Stimulated activated naive CD4-positive, alpha-beta T cell (primary cell): ENCODE results near the gene CFAP161.

ENCODE experiments used
- DNase-seq, 6 experiments: peaks; one replicate each; lab custom pipeline; 2025; lab: John Stamatoyannopoulos, UW

CFAP161 gene, protein sequence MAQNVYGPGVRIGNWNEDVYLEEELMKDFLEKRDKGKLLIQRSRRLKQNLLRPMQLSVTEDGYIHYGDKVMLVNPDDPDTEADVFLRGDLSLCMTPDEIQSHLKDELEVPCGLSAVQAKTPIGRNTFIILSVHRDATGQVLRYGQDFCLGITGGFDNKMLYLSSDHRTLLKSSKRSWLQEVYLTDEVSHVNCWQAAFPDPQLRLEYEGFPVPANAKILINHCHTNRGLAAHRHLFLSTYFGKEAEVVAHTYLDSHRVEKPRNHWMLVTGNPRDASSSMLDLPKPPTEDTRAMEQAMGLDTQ

DNA sequence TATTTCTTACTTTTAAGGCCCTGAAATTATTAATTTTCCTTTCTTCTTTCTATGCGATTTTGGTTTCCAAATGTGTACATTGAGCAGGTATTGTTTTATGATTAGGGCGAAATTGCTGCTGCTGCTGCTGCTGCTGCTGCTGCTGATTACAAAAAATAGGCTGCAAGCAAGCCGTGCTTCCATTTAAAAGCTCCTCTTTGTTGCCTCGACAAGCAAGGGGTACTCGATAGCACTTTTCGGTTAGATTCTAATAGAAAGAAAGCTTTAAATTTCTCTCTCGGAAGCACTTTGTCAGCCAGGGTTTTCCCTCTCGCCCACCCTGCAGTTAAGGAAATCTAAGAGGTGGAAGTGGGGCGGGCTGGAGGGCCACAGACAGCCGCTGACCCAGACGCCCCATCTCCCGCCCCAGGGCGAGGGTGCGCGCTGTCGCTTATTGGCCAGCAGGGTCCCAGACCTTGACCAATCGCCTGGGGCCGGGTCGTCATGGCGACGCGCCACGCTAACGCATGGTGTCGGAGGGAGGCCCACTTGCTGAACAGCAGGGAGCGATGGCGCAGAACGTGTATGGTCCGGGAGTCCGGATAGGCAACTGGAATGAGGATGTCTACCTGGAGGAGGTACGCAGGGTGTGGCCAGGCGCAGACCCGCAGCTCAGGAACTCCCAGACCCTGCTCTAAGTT is at the start of gene CFAP161:
Gene CFAP161 (plus strand): TSS at position 489 of the 680 bp plus-strand sequence. CDS start 60 bp downstream, at position 549.
- DNase-seq: peak in 1 of 6 experiments; percentile 6

DNA sequence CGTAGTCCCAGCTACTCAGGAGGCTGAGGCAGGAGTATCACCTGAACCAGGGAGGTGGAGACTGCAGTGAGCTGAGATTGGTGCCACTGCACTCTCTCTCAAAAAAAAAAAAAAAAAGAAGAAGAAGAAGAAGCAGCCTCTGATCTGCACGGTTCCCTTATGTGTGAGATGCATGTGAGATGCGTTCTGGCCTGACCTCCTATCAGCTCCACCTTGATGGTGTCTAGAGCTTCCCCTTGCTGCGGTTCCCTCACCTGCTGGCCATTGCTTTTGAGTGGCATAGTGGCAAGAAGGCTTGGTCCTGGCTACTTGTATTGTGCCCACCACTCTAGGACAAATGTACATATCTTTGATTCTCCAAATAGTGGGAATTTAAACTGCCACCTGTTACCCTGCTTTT is 49.4 kb upstream of the CFAP161 start:
- DNase-seq: no peak

DNA sequence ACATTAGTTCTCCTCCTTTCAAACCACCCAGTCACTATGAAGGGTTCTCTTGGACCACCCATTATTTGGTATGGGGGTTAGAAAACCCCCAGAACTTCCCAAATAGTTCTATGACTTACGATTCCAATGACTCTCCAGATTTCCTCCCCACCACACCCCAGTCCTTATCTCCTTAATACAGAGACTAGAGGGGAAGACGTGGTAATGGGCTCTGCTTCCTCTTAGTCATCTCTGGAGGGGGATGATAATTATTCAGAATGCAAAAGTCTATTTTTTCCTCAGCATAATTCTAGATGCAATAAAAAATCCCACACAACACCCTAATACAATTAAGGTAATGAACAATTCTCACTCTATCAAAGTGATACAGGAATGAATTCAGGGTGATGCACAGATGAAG is 48.9 kb upstream of the CFAP161 start:
- no peak for DNase-seq

DNA sequence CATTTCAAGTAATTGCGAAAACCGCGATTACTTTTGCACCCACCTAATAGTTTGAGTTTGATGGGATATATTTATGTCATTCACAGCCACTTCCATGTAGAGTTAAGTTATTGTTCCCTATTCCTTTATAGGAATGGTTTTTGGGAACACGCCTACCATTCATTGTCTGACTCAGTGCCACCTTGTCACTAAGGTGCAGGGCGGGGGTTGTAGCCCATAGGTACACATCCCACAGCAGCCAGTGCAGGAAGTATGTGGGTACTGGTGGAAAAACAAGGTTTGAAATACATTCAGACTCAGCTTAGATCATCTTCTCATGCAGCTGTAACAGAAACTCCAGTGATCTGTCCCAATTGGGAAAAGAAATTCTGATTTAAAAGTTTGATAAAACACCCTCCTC is 48.2 kb upstream of the CFAP161 start:
- no peak for DNase-seq

DNA sequence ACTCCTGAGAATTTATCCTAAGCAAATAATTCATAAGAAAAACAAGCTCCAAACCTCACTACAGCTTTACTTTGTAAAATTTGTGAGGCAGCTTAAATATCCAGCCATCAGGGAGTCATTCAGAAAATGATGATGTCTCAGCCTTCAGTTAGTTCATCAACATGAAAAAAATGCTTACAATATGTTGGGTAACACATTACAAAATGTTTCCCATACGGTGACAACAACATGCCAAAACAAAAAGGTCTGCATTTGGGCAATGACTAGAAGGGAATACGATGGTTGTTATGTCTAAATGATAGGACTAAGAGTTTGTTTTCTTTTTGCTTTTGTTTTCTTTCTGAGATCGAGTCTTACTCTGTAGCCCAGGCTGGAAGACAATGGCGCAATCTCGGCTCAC is 47.0 kb upstream of the CFAP161 start:
- DNase-seq: no peak

DNA sequence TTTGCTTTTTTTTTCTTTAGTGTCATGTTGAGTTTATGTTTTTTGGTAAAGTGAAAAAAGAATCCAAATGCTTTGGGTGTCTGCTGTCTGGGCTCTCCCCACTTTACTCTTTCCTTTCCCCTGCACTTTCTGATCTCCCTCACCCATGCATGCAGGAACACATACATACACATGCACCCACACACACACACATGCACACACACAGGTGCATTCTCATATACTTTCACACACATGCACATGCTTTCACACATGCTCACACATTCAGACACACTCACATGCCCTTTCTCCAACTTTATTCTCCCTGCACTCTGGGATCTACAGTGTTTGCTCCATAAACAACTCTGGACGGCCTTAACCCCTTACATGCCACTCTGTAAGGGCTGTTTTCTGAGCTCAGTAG is 46.4 kb upstream of the CFAP161 start:
- DNase-seq: no peak

DNA sequence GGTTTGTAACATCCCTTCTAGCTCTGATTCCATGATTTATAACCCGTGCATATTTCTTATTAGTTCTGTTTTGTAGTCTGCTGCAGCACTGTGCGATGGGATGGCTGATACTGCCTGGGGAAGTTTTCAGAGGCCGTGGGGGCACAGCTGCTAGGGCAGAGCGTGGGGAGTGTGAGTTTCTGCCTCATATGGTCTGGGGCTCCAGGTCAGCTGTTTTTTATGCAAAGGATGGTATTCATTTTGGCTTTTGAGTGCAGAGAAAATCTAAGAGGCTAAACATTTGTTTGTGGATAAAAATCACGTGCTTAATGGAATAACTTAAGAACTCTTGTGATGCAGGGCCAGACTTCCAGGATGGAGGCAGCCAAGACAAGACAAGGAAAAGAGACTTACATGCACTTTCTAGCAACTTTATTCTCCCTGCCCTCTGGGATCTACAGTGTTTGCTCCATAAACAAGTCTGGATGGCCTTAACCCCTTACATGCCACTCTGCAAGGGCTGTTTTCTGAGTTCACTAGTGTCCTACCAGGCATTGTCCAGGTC is 45.5 kb upstream of the CFAP161 start:
- no peak for DNase-seq

DNA sequence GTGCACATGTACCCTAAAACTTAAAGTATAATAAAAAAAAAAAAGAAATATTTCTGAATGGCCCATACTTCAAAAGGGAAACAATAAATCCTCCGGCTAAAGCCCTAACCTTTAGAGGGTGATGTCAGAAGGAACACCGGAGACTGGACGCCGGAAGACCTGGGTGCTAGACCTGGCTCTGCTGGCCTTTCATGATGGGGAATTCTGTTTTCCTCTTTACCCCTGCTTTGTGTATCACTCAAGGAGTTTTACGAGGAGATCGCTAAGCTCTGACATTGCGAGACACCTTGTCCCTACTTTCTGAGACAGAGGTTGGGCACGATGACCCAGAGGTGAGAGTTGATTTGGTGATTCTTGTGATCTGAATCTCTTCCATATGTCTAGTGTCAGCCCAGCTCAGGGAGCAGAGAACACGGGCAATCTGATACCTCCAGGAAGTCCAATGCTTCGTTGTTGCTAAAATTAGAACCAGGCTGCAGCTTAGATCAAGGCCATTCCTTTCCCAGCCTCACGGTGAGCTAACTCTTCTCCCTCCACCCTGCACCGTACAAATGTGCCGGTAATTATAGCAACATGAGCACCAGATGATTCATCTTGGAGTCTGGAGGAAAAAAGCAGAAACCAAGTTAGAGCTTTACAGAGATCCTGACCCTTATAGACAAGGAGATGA is 42.0 kb upstream of the CFAP161 start:
- no peak for DNase-seq

DNA sequence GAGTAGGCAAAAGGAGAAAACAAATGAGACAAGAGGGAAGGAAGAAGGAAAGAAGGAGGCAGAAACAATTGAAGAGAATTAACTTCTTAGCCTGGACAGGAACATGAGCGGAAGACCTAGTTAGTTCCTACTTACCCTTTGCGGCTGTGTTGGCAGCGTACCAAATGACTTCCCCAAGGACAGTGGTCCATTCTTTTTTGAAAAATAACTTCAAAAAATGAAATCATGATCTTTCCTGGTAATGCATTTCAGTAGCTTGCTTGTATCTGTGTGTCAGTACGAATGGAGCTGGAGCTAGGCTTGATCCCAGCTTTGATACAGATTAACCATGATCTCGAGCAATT is 41.5 kb upstream of the CFAP161 start:
- DNase-seq: no peak

DNA sequence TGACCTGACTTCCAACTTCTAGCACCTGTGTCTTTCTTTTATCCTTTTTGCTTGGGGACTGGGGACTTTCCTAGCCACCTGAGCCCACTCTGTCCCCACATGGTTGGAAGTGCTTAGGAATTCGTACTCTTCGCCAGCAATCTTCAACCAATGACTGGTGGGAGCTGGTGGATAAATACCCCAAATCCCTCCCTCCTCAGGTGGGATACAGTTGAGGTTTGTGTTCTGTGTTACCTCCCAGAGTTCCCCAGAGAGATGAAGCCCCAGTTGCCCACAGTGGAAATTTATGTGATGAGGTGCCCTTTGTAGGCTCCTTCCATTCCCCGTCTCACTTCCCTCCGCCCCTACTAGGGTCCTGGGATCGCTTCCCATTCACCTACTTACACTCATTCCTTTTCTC is 40.1 kb upstream of the CFAP161 start:
- no peak for DNase-seq

DNA sequence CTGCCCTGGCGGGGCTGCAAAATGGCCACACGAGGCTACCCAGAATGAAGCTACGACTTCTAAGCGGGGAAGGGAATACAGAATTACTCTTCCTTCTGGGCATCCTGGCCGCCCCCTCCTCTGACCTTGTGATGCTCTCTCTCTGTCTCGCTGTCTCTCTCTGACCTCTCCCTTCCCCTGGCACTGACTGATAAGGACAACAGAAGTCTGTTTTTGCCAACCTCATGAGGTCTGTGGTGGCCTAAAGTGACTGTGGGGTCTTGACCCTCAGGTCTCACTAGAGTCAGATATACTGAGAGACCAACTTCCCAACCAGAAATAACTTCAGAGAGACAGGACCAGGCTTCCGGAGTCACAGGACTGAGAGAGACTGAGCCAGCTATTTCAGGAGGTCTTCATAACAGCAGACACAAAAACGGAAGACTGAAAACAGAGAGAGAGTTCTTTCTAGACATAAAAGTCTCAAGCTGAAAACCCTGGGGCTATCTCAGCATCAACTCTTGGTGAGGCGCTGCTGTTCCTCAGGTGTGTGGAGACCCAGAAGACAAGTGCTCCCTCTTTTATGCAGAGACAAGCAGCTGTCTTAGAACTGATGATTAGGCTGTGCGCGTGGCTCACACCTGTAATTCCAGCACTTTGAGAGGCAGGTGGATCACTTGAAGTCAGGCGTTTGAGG is 38.2 kb upstream of the CFAP161 start:
- no peak for DNase-seq

DNA sequence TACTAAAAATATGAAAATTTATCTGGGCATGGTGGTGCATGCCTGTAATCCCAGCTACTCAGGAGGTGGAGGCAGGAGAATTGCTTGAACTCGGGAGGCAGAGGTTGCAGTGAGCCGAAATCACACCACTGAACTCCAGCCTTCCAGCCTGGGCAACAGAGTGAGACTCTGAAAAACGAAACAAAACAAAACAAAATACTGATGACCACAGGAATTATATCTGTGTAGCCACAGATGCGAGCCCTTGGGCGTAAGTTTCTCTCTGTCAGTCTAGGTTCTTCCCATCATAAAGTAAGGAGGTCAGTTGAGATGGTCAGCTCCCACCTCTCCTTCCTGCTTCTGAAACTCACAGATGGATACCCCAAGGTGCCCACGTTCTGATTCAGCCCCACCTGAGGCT is 37.7 kb upstream of the CFAP161 start:
- no peak for DNase-seq

DNA sequence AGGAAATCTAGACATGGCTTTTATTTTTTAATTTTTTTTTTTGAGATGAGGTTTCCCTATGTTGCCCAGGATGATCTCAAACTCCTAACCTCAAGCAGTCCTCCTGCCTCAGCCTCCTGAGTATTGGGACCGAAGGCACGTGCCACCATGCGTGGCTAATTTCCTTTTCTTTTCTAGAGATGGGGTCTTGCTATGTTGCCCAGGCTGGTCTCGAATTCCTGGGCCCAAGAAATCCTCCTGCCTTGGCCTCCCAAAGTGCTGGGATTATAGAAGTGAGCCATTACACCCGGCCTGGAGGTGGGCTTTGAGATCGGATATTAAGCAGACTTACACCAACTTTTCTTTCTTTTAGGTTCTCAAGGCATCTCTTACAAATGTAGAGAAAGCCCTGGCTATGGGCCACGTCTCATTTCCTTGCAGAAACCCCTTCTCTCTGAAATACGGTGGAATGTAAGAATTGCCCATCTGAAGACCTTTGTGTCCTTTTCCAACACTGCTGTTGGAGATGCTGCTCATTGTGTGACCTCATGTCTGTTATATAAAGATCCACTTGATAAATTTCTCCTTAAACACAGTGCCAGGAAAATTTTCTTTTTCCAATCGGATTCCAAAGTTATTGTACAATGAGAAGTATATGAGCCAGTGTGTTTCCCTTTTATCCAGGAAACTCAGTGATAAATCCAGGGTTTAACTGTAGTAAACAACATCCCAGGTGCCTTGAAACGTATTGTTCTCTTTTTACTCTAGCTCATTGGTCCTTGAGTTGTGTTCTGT is 36.8 kb upstream of the CFAP161 start:
- DNase-seq: no peak

DNA sequence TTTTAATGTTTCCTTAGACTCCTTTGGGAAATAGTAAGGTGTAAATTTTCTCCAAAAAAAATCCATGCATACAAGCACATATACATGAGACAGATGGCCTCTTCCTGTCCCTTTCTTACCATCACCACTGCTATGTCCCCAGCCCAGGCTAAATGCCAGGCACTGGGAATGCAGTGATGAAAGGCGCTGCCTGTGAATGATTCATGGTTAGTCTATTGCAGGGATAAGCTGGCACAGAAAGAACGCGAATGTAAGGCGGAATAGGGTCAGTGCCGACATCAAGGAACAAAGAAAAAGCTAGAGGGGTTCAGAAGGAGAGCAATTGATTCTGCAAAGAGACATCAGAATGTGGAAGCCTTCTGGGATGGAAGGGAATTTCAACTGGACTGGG is 36.2 kb upstream of the CFAP161 start:
- no peak for DNase-seq

DNA sequence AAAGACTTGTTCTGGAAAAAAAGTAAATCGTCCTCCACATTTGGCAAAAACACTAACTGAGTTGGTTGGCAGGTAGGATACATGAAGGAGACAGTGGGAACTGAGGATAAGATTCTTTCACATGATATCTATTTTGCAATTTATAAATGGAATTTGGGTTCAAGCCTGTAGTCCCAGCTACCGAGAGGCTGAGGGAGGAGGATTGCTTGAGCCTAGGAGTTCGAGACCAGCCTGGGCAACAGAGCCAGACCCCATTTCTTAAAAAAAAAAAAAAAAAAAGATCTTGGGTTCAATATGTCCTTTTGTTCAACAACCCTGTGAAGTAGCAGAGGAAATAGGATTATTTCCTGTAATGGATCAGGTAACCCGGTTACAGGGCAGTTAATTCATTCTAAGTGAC is 35.7 kb upstream of the CFAP161 start:
- DNase-seq: no peak

DNA sequence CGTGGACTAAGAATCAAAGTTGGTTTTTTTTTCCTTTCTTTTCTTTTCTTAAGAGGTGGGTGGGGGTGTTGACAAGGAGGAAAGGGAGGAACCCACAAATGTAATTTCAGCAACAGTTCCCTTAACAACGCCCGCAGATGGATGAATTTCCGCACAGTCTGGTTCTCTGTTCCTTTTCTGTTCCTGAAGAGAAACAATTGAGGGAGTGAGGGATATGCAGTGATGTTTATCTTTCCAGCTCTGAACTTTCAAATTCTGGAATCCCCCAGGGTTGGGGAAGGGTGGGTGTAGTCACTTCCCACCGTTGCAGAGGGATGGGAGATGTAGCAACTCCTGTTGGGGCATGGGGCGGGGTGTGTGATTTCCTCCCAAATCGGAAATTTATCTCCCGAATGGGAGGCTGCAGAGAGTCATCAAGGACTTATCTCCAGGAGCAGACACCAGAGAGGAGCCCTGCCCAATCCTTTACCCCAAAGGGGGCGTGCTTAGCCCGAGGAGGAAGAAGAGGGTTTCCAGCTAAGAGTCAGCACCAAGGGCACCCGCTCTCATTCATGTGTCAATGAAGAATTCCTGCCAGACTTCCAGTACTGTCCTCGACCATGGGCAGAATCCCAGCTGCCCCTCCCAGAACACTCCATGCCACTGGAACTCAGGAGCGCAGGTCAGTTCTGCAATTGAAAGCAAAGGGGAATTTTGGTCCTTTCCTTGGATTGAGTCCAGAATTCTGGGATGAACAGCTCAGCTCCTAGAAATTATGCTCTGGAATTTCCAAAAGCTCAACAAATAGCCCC is 35.0 kb upstream of the CFAP161 start:
- no peak for DNase-seq

DNA sequence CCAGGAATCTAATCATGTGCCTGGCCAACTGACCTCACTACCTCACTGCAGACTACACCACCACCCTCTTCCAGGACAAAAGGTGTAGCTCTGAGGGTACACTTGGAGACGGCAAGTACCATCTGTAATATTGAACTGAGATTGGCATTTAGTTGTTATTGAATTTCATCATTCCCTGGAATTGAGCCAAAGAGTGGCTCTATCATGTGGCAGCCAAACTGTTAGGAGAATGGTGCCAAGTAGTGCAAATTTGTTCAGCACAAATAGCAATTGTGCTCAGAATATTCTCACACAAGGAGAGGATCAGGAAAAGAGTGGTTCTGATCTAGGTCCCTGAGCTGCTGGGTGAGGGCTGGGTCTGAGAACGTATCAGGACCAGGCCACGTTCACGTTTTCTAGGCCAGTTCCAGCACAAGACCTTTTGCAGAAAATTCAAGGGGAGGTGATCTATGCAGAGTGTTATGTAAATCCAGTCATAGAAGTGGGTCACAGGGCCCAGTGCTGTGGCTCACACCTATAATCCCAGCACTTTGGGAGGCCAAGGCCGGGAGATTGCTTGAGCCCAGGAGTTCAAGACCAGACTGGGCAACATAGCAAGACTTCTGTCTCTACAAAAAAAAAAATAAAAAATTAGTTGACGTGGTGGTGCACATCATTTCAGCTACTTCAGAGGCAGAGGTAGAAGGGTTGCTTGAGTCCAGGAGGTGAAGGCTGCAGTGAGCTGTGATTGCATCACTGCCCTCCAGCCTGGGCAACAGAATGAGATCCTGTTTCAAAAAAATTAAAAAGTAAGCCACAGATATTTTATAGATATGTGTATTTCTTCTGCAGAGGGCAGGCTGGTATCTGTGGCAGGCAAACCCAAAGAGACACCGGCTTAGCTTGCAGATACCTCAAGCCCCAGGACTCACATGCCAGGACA is 31.9 kb upstream of the CFAP161 start:
- no peak for DNase-seq

DNA sequence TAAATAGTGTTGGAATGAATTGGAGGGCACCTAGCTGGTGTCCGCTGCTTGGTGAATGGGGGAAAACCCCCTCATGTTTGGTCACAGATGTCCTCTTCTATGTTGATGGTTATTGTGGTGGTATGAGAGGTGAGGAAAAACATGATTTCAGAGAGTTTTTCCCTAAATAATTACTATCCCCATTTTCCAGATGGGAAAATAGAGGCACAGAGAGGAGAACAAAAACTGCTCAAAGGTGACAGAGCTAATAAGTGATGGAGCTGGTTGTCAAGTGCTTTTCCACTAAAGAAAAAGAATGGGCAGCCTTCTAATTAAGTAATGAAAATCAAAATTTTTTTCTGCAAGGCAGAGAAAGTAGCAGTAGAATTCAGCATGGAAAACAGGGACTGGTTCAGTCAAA is 30.2 kb upstream of the CFAP161 start:
- no peak for DNase-seq

DNA sequence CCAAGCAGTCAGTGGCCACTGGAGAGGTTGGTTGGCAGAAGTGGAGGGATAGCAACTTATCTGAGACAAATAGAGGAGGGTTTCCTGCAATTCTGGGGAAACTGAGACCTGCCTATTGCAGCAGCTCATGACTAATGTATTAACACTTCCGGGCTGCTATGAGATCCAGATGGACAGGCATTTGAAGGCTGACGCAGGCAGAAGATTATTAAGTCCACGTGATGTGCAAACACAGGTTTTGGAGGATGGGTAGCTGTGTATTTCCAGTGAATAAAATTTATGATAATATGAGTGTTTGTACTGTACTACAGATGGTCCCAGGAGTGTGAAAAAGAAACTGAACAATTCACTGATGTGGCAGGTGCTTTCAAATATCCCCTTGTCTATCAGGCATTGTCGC is 28.5 kb upstream of the CFAP161 start:
- DNase-seq: no peak

DNA sequence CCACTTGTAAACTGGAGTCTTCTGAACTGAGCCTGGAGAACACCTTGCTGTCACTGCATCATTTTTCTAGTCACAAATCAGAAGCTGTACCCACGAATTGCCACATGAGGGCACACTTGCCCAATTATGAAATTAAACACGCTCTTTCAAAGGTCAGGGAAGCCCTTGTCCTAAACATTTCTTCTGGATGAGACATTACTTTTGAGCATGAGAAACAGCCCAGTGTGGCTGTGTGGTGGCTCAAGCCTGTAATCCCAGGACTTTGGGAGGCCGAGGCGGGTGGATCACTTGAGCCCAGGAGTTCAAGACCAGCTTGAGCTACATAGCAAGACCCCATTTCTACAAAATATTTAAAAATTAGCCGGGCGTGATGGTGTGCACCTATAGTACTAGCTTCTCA is 27.5 kb upstream of the CFAP161 start:
- DNase-seq: peak in 3 of 6 experiments; percentile 5 to 52 (median 36)
